ENCODE measurements around the gene SLC35F2.
"Not testable (repeated sequence)": the region's sequence is repeated elsewhere in the genome, so short reads cannot be mapped to it uniquely, and the experiment has no call there.

SLC35F2 gene

GRCh38 chr11:107842412-107843100 is 16.0 kb downstream of the SLC35F2 start:
- no peak for DNase-seq (ENCODE audit: low spot score)

- peak; percentile 40 for DNase-seq (ENCODE audit: low spot score)
Measured at GRCh38 chr11:107840129-107840484, 18.5 kb downstream of the SLC35F2 start.

- DNase-seq (ENCODE audit: low spot score) = no peak
Measured at GRCh38 chr11:107836851-107837250, 21.7 kb downstream of the SLC35F2 start.

GRCh38 chr11:107834995-107835394 is 23.6 kb downstream of the SLC35F2 start:
- DNase-seq (ENCODE audit: low spot score) = no peak

- DNase-seq (ENCODE audit: low spot score) = not testable (repeated sequence)
Measured at GRCh38 chr11:107833926-107834325, 24.7 kb downstream of the SLC35F2 start.

- no peak for DNase-seq (ENCODE audit: low spot score)
Measured at GRCh38 chr11:107830915-107831540, 27.6 kb downstream of the SLC35F2 start.

DNA sequence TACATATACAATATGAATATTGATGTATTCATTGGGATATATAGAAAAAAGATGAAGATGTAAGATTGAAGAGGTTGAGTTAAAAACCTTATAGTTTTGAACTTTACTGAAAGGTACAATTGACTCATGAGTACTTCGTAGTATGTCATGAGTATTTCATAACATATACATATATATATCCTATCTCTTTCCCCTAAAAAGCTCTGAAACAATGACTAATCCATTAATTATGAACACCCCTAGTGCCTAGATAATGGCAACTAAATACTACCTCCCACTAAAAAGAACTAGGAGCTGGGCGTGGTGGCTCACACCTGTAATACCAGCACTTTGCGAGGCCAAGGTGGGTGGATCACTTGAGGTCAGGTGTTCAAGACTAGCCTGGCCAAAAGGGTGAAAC is 31.5 kb downstream of the SLC35F2 start:
- DNase-seq (ENCODE audit: low spot score) = no peak

DNA sequence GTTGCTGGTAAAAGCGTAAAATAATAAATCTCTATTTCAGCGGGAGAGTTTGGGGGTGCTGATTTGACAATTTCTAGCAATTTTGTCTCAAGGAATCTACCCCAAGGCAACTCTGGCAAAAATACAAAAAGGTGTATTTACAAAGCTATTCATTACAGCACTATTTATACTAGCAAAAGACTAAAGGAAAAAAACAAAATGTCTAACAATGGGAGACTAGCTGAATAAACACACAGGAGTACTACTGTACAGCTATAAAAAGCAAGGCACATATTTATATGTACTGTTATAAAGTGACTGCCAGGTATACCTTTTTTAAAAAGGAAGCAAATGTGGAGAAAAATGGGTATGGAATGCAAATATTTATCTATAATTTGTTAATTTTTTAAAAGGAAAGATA is 32.7 kb downstream of the SLC35F2 start:
- no peak for DNase-seq (ENCODE audit: low spot score)

- DNase-seq (ENCODE audit: low spot score) = no peak
Measured at GRCh38 chr11:107824668-107825369, 33.8 kb downstream of the SLC35F2 start.

DNA sequence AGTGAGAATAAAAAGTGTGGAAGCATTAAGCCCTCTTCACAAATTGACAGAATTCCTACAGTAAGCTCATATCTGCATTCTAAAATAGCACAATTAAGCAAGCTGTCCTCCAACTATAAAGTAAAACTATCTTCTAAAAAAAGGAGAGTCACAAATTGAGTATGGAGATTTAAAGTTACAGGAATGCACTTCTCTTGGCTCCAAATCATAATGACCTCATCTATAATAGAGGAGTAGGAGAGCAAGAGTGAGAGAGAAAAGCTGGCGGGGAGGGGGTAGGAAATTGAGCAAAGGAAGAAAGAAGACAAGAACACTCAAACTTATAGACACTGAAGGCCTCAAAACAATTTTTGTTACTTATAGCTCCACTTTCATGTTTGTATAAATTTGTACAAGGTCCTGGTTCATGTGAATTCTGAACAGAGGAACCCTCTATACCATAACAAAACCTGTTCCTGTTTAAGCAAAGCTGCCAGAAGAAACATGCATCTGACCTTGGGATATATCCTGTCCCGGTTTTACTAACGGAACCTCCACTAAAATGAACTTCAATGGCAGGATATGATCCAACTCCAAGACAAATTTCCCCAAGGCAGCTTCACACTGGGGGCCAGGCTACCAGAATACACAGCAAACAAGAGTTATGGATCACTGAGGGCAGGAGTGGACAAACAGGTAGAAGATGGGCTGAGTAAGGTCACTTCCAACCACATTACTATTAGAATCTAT is 37.2 kb downstream of the SLC35F2 start:
- no peak for DNase-seq (ENCODE audit: low spot score)

GRCh38 chr11:107819361-107820014 is 39.1 kb downstream of the SLC35F2 start:
- no peak for DNase-seq (ENCODE audit: low spot score)

GRCh38 chr11:107818491-107818890 is 40.1 kb downstream of the SLC35F2 start:
- DNase-seq (ENCODE audit: low spot score) = no peak

- no peak for DNase-seq (ENCODE audit: low spot score)
Measured at GRCh38 chr11:107816028-107816427, 42.6 kb downstream of the SLC35F2 start.

GRCh38 chr11:107810875-107811274 is 47.7 kb downstream of the SLC35F2 start:
- DNase-seq (ENCODE audit: low spot score) = no peak

DNA sequence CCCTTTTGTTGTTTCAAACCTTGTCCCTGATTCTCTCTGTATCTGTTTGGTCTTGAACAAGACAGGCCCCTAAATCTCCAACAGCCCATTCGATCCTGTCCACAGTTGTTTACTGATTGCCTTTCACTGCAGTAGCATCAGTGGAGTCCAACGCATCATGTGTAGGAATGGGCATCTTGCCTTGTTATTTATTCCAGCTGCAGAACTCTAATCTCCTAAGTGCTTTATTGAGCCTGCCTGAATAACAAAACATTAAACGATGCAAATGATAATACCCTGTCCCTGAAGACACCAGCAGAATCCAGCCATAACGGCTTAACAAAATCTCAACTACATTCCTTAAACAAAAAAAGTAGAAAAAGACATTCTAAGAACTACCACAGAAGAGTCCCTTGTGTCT is 50.1 kb downstream of the SLC35F2 start:
- DNase-seq (ENCODE audit: low spot score) = no peak

DNA sequence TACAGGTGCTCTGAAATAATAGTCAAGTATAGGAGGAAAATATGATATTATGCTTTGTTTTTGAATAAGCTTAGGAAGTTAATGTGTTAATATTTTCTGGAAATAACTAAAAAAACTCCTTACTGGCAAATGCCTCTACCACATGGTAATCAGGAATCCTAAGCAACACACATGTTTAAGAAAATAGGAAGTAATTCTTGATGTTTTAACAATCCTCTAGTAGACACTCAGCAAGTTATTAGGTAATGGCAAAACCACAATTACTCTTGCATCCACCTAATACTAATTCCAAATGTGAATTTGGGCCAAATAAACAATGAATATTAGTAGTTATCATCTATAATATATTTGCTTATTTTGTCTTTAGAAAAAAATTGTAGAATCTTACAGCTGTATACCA is 53.6 kb downstream of the SLC35F2 start:
- DNase-seq (ENCODE audit: low spot score) = no peak

GRCh38 chr11:107804211-107804610 is 54.4 kb downstream of the SLC35F2 start:
- DNase-seq (ENCODE audit: low spot score) = no peak

GRCh38 chr11:107801641-107802040 is 56.9 kb downstream of the SLC35F2 start:
- DNase-seq (ENCODE audit: low spot score) = no peak

DNA sequence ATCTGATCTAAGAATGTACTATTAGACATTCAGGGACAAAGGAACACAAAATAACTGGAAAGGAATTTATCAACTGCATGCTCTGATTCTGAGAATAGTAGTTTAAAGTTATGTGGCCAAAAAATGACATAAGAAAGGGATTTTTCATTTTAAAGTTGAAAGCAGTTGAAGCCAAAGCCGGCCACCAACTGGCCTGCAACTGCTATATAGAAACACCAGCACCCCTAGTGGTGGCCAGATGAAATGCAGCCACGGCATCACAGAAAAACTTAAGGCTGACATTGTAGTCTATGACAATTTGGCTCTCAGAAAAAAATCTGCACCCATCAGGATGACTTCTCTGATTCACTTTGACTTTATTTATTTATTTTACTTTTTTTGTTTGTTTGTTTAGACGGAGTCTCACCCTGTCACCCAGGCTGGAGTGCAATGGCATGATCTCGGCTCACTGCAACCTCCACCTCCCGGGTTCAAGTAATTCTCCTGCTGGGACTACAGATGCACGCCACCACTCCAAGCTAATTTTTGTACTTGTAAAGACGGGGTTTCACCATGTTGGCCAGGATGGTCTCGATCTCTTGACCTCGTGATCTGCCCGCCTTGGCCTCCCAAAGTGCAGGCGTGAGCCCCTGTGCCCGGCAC is 59.2 kb downstream of the SLC35F2 start:
- peak; percentile 68 for DNase-seq (ENCODE audit: low spot score)

GRCh38 chr11:107792049-107792443 is 66.5 kb downstream of the SLC35F2 start:
- DNase-seq (ENCODE audit: low spot score) = no peak

- DNase-seq (ENCODE audit: low spot score) = no peak
Measured at GRCh38 chr11:107791343-107792048, 67.1 kb downstream of the SLC35F2 start.
